ENCODE measurements around the gene DSTN. TPM values are rescaled to one million over a fixed set of nuclear protein-coding genes. Genes with fewer than 3 reads are reported as not detected.
A peak's percentile ranks its signal among the peaks of the same experiment; 100 is the strongest.

Gene DSTN
- total RNA-seq, 4 donors from 2014 or later = 1,820 to 3,515 (median 2,996) TPM

DNA sequence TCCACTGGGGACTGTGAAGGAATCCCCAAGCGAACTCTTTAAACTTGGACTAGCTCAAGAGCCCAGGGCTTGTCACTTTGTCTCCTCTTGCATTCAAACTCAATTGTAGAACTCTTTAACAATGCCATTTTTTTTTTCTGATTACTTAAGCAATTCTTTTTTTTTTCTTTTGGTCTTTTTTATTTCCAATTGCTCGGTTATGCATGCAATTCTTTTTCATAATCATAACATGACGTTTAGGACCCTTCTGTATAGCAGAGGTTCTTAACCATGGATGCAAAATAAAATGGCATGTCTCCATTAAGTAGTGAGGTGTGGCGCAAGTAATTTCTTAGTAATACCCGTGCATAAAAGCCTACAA, 38.2 kb upstream of the DSTN start:
- TF ChIP-seq CTCF (IDR thresholded peaks at IDR 0.05) = no peak
- no peak for TF ChIP-seq POLR2A (IDR thresholded peaks at IDR 0.05)
- no peak for TF ChIP-seq EP300 (IDR thresholded peaks at IDR 0.05)
- no peak for TF ChIP-seq POLR2AphosphoS5 (IDR thresholded peaks at IDR 0.05)
- peak overlapping the region; percentile 62 to 67 for H3K4me3 ChIP-seq
- peaks cover 0 to 34% (median 0%) of the 10 kb centered on the region in 3 donors for H3K4me1 ChIP-seq
- no peak for ATAC-seq
- peak overlapping the region; percentile 45 to 88 (median 68) for H3K27ac ChIP-seq
- no peaks in the 10 kb centered on the region for H3K36me3 ChIP-seq
- H3K9me3 ChIP-seq = no peaks in the 10 kb centered on the region
- no peaks in the 10 kb centered on the region for H3K27me3 ChIP-seq
- WGBS, 2 donors (ENCODE audit: low coverage in 1 of 2) = 56 to 79% methylated on average over 4 to 5 of the region's 5 CpGs

DNA sequence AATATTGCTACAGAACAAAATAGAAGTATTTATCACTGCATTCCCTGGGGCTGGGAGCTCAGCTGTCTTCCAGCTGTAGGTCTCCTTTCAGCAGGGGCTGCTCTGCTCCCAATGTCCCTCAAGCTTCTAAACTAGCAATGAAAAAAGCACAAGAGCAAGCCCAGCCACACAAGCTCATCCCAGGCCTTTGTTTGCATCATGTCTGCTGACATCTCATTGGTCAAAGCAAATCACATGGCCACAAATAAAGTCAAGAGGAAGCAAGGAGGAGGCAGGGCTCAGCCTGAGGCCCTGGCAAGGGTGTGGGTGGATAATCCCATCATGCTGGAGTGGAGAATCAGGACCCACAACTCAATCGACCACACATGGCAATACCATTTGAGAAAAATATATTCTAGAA, 36.5 kb upstream of the DSTN start:
- Histone ChIP-seq H3K4me1 (peaks cover 0 to 52% (median 0%) of the 10 kb centered on the region in 3 donors), H3K27ac (no peak overlapping the region), H3K4me3 (no peak overlapping the region), H3K27me3 (no peaks in the 10 kb centered on the region), H3K9me3 (no peaks in the 10 kb centered on the region), H3K36me3 (no peaks in the 10 kb centered on the region)
- WGBS, 2 donors (ENCODE audit: low coverage in 1 of 2) = 54% methylated on average over 1 of the region's 1 CpG; no CpG with 5 or more reads in 1 of the 2 donors
- TF ChIP-seq POLR2AphosphoS5 (IDR thresholded peaks at IDR 0.05) (no peak), POLR2A (IDR thresholded peaks at IDR 0.05) (no peak), EP300 (IDR thresholded peaks at IDR 0.05) (no peak), CTCF (IDR thresholded peaks at IDR 0.05) (no peak)
- ATAC-seq = no peak

- Histone ChIP-seq H3K9me3 (no peaks in the 10 kb centered on the region), H3K4me1 (peaks cover 0 to 57% (median 0%) of the 10 kb centered on the region in 3 donors), H3K36me3 (no peaks in the 10 kb centered on the region), H3K4me3 (no peak overlapping the region), H3K27ac (no peak overlapping the region), H3K27me3 (no peaks in the 10 kb centered on the region)
- TF ChIP-seq CTCF (IDR thresholded peaks at IDR 0.05) (no peak), POLR2AphosphoS5 (IDR thresholded peaks at IDR 0.05) (no peak), POLR2A (IDR thresholded peaks at IDR 0.05) (no peak), EP300 (IDR thresholded peaks at IDR 0.05) (no peak)
- ATAC-seq = no peak
- 74 to 80% methylated on average over 1 to 3 of the region's 3 CpGs for WGBS, 2 donors (ENCODE audit: low coverage in 1 of 2)
These were observed 35.8 kb upstream of the DSTN start for GRCh38 chr20:17534077-17534476.

DNA sequence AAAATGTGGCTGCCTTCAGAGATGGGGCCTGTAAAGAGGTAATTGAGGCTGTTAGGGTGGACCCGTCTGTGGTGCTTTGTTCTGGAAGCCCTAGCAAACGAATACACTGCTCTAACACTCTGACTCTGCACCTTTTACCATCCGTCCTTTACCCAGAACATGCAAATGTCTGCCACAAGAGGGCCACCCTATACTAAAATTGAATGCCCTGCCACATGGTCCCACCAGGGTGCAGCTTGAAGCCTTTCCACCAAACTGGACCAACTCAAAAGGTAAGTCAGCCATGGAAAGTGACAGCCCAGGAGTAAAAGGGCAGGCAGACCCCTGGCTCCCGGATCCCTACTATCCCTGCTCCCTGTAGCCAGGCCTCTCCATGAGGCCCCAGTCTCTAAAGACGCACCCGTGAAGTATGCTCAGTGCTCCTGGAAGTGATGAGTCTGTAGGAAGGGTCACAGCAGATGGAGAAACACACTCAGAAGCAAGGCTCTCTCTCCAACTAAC, 32.9 kb upstream of the DSTN start:
- peak overlapping the region; percentile 19 to 80 (median 76) for H3K27ac ChIP-seq
- H3K27me3 ChIP-seq = no peaks in the 10 kb centered on the region
- TF ChIP-seq POLR2A (IDR thresholded peaks at IDR 0.05) (no peak), POLR2AphosphoS5 (IDR thresholded peaks at IDR 0.05) (no peak), CTCF (IDR thresholded peaks at IDR 0.05) (peak; percentile 89 to 100 (median 96))
- WGBS, 2 donors (ENCODE audit: low coverage in 1 of 2) = 0% methylated on average over 2 to 3 of the region's 6 CpGs
- peak; percentile 92 for ATAC-seq
- peaks cover 0 to 66% (median 5%) of the 10 kb centered on the region in 3 donors for H3K4me1 ChIP-seq
- no peak overlapping the region for H3K4me3 ChIP-seq
- no peaks in the 10 kb centered on the region for H3K9me3 ChIP-seq
- H3K36me3 ChIP-seq = no peaks in the 10 kb centered on the region

GRCh38 chr20:17537959-17538358, 31.9 kb upstream of the DSTN start:
- Histone ChIP-seq H3K9me3 (no peaks in the 10 kb centered on the region), H3K27ac (peak overlapping the region; percentile 61 to 80 (median 76)), H3K4me3 (no peak overlapping the region), H3K27me3 (no peaks in the 10 kb centered on the region), H3K4me1 (peaks cover 0 to 71% (median 9%) of the 10 kb centered on the region in 3 donors), H3K36me3 (no peaks in the 10 kb centered on the region)
- TF ChIP-seq POLR2A (IDR thresholded peaks at IDR 0.05) = no peak
- no peak for TF ChIP-seq EP300 (IDR thresholded peaks at IDR 0.05)
- no peak for TF ChIP-seq CTCF (IDR thresholded peaks at IDR 0.05)
- TF ChIP-seq POLR2AphosphoS5 (IDR thresholded peaks at IDR 0.05) = no peak
- 65 to 69% methylated on average over 2 to 3 of the region's 3 CpGs for WGBS, 2 donors (ENCODE audit: low coverage in 1 of 2)
- ATAC-seq = no peak

All from gastroesophageal sphincter (tissue), 4 donors.